GM18499 (cell line): ENCODE data around the gene RAB7A.
A peak's percentile ranks its signal among the peaks of the same experiment; 100 is the strongest.

Experiments used
- ATAC-seq: cut with Tn5 transposase; IDR thresholded peaks from one replicate; pipeline ENCODE4 v1.9.1; 2021; ENCODE audit warnings: moderate number of reproducible peaks; ENCODE audit not compliant: insufficient read depth, unreplicated experiment

The RAB7A gene

DNA sequence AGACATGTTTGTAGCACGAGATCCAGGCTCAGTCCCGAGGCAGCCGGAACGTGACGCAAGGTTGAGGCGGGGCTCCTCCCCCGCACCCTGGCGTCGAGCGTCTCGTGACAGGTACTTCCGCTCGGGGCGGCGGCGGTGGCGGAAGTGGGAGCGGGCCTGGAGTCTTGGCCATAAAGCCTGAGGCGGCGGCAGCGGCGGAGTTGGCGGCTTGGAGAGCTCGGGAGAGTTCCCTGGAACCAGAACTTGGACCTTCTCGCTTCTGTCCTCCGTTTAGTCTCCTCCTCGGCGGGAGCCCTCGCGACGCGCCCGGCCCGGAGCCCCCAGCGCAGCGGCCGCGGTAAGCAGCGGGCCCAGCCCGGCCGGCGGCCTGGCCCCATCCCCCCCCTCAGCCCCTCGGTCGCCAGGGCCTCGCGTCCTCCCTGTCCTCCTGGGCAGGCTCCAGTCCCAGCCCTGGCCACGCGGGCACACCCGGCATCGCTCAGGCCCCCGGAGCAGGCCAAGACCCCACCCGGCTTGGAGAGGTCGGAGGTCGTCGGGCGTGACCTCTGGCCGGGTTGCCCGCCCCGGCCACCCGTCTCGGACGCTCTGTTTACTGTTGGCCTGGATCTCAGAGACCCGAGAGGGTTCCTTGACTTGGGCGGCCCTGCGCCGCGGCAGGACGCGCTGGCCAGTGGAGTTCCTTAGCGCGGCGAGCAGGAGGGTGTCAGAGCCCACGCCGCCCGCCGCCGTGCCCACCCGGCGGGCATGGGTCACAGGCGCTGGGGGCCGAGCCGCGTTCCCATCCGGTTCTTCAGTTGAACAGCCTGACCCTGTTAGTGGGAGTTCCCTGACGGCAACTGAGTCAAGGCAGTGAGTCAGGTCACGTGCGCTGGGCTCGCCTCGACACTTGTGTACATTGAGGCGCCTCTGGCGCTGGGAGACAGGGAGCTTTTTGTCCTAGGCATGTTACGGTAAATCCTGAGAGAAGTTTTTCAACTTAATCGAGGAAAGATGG lies at the start of gene RAB7A:
RAB7A (plus strand) TSS at position 161 of the 994 bp plus-strand sequence. CDS start 69,185 bp downstream, outside the sequence.
- ATAC-seq = peak; percentile 65

DNA sequence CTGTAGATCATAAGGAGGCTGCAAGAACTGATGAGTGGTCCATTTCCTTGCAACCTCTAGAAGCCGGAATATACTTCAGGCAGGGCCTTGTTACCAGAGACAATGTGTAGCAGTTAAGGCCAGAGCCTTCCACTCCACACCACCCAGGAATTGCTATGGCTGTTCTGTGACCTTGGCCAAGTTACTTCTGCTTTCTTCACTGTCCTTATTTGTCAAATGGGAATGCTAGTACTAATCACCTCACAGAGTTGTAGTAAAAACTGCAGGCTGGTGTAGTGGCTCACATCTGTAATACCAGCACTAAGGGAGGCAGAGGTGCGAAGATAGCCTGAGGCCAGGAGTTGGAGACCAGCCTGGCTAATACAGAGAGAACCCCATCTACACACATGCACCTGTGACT lies 46.6 kb upstream of the RAB7A start:
- ATAC-seq = no peak

DNA sequence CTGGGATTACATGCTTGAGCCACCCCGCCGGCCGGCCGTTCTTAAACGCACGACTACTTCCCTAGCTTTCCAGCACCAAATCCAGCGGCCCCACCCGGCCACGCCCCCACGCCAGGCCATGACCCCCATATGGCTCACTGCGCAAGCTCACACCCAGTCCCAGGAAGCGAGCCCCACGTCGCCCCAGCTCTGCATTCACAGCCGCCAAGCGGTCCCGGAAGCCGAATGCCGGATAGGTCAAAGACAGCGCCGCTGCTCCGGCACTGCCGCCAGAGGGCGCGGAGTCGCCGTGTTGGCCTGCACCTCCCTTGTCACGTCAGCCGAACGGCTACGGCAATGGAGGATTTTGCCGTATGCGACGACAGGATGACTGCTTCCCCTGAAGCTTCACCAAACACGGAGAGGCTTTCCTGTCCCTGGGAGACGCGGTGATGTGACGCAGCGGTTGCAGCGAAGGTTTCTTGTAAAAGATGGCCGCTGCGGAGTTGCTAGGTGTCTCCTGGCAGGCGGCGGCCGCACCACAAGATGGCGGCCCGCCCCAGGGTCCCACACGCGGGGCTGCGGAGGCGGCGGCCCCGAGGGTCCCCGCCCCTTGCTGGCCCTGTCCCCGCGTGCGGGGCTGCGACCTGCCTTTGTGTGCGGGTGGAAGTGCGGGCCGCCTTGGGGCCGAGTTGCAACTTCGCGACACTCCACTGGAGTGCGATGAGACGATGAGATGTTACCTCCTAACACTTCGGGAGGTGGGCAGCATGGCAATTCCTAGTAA lies 45.2 kb upstream of the RAB7A start:
- ATAC-seq = peak; percentile 90

DNA sequence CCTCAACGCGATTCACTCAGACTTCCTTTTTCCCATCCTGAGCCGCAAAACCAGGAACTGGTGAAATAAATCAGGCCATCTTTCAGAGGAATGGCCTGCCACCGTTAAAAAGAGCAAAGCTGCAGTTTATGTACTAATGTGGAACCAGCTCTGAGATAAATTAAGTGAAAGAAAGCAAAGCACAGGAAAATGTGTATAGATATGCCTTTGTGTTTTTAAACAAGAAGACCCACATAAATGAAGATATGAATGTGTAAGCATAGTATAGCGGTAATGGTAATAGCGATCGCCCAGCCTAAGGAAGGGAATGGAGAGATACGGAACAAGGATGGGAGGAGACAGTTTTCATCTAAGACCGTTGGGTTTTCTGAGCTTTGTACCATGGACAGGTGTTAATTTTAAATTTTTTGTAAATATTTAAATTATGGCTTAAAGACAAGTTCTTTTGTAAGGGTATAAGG lies 44.6 kb upstream of the RAB7A start:
- ATAC-seq = no peak

DNA sequence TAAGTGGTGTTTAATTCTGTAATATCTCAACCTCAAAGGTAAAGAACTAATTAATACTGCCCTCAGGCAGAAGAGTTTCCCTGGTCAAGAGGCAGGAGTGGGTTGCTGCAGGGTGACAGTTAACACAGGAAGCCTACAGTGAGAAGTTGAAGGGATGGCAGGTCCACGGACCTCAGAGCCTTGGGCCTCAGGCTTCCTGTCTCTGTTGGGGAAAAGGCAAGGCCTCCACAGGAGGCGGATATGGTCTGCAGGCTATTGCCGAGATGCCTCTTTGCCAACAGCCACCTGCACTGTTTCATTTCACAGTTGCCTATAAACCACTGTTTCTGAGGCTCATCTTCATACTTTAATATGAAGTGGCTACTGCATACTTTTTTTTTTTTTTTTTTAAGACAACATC lies 42.0 kb upstream of the RAB7A start:
- ATAC-seq = no peak

DNA sequence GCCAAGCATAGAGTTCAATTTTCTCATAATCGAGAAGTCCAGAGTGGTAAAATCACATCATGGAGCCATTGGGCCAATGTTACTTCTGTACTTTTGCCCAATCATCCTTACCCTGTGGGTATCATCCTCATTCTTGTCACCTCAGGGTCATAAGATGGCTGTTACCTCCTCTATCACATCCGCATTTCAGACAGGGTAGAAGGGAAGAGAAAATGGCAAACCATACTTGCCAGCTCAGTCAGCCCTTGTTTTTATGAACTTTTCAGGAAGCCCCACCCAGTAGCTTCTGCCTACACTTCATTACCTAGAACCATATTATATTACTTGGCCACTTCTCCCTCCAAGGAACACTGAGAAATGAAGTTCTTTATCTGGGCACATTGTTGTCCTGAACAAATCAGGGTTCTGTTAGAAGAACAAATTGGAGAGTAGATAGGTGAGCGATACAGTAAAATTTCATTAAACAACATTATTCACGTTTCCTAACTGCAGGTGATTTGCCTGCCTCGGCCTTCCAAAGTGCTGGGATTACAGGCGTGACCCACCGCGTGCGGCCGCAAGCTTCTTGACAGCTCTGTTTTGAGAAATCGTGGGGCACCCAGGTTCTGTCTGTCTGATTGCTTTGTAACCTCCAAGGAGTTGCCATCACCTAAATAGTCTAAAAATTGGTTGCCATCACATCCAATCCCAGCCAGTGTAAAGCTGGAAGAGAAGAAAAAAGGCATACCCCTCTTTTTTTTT lies 40.8 kb upstream of the RAB7A start:
- ATAC-seq = no peak

DNA sequence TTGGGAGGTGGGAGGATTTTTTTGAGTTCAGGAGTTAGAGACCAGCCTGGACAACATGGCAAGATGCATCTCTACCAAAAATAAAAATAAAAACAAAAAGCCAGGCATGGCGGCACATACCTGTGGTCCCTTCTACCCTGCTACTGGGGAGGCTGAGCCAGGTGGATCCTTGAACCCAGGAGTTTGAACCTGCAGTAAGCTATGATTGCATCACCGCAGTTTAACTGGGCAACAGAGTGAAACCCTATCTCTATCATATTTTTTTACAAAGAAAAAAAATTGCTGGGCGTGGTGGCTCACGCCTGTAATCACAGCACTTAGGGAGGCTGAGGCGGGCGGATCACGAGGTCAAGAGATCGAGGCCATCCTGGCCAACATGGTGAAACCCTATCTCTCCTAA lies 39.5 kb upstream of the RAB7A start:
- ATAC-seq = no peak

DNA sequence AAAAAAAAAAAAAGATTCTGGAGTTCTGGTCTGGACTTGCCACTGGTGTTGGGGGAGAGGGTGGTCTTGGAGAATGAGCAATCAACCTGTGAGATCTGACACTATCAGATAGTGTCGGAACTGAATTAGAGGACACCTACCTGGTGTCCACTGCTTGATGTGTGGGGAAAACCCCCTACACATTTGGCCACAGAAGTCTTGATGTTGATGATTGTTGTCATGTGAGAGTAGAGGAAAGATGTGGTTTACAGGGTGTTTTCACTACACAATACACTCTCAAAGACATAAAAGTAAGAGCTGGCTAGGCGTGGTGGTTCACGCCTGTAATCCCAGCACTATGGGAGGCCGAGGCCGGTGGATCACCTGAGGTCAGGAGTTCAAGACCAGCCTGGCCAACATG lies 36.9 kb upstream of the RAB7A start:
- ATAC-seq = no peak

DNA sequence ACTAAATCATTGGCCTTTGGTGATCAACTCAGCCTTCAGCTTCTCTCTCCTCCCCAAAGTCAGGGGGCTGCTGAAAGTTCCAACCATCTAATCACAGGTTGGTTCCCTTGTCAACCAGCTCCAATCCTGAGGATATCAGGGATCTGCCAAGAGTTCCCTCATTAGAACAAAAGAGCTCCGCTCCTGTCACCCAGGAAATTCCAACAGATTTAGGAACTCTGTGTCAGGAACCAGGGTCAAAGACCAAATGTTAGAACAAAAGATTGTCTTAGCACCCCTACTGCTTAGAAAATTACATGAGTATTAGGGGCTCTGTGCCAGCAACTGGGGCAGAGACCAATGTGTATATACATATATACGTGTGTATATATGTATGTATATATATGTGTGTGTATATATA lies 32.3 kb upstream of the RAB7A start:
- ATAC-seq = no peak

DNA sequence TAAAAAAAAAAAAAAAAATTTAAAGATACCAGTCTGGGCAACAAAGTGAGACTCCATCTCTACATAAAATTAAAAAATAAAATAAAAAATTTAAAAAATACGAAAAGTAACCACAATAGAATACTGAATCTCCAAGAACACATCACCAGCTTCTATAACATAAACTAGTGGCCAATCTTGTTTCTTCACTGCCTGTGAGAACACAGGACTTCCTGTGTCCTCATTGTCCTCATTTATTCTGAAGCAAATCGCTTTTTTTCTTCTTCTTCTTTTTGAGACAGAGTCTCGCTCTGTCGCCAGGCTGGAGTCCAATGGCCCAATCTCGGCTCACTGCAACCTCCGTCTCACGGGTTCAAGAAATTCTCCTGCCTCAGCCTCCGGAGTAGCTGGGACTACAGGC lies 28.6 kb upstream of the RAB7A start:
- no peak for ATAC-seq

DNA sequence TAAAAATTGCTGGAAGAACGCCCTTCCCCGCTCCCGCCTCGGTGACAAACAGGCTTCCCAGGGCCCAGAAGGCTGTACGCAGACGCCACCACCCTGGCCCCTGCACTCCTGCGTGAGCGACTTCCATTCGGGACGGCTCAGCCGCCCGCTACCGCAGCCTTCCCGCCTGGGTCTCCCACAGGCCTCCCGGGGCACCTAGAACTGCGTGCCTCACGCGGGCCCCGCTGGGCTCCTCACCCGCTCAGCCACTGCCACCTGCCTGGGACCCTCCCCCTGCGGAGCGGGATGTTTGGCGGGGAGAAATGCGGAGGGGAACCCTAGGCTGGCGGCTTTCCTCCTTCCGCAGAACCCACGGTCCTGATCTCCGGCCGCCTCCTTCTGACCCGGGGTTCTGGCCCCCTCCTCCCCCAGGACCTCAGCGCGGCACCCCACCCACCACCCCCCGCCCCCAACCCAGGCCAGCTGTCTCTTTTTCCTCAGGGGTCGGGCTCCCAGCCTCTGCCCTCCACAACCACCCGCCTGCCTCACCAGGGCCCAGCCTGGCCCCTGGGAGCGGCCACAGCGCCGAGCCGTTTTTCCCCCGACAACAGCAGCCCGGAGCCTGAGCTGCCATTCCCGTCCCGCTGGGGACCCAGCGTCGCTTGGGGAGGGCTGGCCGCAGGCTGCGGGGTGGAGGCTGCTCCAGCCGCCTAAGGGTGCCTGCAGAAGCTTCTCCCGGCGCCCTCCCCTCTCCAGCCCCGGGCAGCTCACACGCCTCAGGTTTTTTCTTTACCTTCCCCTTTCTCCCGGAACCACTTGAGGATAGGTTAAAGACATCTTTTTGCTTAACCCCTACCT lies 27.6 kb upstream of the RAB7A start:
- ATAC-seq = no peak

DNA sequence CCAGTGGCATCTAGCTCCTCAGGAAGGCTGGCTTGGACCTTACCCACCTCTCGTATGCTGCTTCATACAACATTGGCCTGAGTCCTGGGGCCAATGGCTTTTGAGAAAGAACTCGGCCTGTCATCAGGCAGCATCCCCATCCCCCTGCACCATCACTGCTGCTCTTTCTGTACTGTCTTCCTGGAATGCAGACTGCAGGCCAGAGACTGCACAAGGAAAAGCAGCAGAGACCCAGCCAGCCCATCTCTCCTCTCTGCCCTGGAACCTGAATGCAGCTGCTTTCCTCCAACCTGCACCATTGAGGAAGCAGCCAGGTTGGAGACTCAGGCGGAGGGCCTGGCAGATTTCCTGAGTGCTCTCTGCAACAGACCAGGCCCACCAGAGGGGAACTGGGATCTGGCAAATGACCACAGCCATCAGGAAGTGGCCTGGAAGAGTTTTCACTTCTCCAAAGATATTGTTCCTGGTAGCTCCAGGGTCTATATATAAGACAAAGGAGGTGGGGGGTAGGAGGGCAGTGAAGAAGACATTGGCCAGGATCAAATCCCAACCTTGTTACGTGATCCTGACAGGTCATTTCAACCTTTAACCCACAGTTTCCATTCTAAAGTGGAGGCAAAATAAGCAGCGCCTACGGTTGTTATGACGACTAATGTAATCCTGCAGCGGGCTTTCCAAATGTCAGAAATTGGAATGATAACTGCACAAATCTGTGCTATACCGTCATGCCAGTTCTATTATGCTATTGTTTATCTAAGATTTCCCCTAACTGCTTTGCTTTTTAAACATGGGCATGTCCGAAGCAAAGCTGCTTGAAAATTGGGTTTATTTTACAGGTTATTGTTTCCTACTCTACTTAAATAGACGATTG lies 24.4 kb upstream of the RAB7A start:
- ATAC-seq = no peak

DNA sequence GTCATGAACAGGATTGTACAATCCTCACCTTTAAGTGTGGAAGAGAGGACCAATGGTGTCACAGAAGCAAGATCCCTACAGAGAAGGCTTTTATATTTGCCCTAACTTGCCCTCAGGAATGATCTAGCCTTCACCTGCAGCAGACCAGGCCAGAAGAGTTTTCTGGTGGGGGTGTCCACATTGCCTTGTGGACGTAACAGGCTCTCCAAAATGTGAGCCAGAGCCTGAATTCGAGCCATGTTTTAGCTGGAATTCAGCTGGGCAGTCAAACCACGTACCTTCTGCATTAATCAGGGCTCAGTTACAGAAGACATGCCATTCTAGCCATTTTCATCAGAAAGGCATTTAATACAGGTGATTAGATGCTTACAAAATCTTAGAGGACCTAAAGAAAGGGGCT lies 23.6 kb upstream of the RAB7A start:
- ATAC-seq = no peak

DNA sequence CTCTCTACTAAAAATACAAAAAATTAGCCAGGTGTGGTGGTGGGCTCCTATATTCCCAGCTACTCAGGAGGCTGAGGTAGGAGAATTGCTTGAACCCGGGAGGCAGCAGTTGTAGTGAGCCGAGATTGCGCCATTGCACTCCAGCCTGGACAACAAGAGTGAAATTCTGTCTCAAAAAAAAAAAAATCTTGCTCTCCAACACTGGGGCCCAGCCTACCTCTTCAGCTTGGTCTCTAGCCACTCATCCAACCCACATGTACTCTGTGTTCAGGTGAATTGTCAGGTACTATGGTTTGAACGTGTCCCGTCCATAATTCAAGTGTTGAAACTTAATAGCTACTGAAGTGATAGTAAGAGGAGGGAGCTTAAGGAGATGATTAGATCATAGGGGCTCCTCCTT lies 22.4 kb upstream of the RAB7A start:
- ATAC-seq = no peak

DNA sequence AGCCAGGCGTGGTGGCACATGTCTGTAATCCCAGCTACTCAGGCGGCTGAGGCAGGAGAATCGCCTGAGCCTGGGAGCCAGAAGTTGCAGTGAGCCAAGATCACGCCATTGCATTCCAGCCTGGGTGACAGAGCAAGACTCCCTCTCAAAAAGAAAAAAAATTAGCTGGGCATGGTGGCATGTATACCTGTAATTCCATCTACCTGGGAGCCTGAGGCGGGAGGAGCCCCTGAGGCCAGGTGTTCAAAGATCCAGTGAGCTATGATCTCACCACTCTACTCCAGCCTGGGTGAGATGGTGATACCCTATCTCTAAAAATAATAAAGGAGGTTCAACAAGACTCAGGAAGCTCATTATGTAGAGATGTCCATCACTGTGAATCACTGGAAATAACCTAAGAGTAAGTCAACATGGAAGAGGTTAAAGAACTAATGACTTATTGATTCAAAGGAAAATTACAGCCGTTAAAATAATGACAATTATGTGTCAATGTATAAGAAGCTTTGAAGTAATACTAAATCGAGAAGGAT lies 19.8 kb upstream of the RAB7A start:
- ATAC-seq = no peak

DNA sequence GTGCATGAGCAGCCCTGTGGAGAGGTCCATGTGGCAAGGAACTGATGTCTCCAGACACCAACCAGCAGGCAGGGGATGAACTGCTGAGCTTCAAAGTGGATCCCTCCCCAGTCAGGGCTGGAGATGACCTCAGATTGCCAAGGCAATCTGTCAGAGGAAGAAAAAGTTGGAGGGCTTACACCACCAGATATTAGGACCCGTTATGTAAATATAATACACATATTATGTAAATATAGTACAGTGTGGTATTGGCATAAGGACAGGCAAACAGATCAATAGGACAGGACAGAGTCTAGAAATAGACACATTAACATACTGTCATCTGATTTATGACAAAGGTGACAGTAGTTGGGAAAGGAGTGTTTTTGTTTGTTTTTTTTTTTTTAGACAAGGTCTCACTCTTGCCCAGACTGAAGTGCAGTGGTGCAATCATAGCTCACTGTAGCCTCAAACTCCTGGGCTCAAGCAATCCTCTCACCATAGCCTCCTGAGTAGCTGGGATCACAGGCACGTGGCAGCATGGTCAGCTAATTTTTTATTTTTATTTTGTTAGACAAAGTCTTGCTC lies 18.0 kb upstream of the RAB7A start:
- ATAC-seq = no peak

DNA sequence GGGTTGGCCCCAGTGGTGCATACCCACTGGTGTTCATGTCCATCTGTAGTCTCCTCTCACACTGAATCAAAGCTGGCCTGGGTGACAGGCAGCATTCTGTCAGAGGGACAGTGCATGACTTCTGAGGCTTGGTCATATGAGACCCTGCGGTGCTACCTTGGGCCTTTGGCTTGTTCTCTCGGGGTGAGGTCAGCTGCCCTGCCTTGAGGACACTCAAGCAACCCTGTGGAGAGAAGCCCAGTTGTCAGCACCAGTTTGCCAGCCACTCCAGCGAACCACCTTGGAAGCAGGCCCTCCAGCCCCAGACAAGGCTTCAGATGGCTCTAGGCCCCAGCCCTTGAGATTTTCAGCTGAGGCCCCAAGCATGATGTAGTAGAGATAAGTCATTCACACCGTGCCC lies 16.9 kb upstream of the RAB7A start:
- ATAC-seq = no peak

DNA sequence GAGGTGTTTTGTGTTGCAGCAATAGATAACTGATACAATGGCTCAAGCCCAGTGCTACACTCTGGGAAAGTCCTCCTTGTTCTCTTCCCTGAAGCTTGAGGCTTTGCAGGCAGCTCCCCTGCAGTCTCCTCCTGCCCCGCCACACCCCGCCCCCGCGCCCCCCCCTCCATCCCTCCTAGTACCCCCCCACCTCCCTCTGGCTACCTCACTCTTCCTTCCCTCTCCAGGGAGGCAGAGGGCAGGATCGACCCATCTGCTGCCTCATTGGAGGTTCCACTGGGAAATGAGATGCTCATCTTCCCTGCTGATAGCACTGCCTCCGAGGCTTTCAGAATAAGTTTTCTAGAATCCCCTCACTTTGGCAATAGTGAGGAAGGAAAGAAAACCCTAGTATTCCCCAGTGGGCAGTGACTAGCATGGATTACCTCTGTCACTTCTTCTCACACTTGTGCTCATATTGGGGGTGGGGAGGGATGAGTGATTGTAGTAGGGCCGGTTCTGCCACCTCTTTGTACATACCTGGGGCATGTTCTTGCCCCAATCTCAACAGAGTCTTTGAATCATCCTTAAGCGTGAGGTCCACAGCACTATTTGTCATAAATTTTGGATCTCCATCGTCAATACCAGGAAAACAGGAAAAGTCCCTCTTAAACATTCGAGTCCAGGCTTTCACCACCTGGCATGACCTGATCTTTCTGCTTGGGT lies 16.3 kb upstream of the RAB7A start:
- no peak for ATAC-seq
